HepG2 (cell line): ENCODE data around the gene KIF24. TPM values are rescaled to one million over a fixed set of nuclear protein-coding genes. Genes with fewer than 3 reads are reported as not detected.

ENCODE experiments used
- FOXC1 ChIP-seq: sonication (generic); formaldehyde crosslinking; IDR thresholded peaks from 2 replicates; pipeline ENCODE4 v1.8.0; 2022; ENCODE audit warnings: mild to moderate bottlenecking, missing genetic modification reagents, borderline replicate concordance
- KDM1A ChIP-seq: IDR thresholded peaks from 2 replicates; pipeline ENCODE4 v1.6.1; 2016; ENCODE audit warnings: missing compliant biosample characterization
- KLF15 ChIP-seq: sonication (generic); formaldehyde crosslinking; IDR thresholded peaks from 2 replicates; pipeline ENCODE4 v1.8.1; 2023; ENCODE audit warnings: borderline replicate concordance, mild to moderate bottlenecking, inconsistent platforms, missing genetic modification reagents, mixed read lengths
- RELA ChIP-seq: sonication (generic); formaldehyde crosslinking; IDR thresholded peaks from 2 replicates; pipeline ENCODE4 v1.4.0; 2020; ENCODE audit warnings: missing genetic modification reagents
- SP140L ChIP-seq: sonication (generic); formaldehyde crosslinking; IDR thresholded peaks from 2 replicates; pipeline ENCODE4 v1.4.0; 2020; ENCODE audit warnings: missing genetic modification reagents, borderline replicate concordance
- STAT5B ChIP-seq: sonication (generic); formaldehyde crosslinking; IDR thresholded peaks from 2 replicates; pipeline ENCODE4 v1.4.0; 2020; ENCODE audit warnings: missing genetic modification reagents
- TERF1 ChIP-seq: sonication (generic); formaldehyde crosslinking; IDR thresholded peaks from 2 replicates; pipeline ENCODE4 v1.8.0; 2022; ENCODE audit warnings: mild to moderate bottlenecking, missing genetic modification reagents, moderate library complexity
- UBTF ChIP-seq: sonication (generic); formaldehyde crosslinking; IDR thresholded peaks from 2 replicates; pipeline ENCODE4 v1.4.0; 2020; ENCODE audit warnings: mild to moderate bottlenecking, missing genetic modification reagents
- ZNF12 ChIP-seq: sonication (generic); formaldehyde crosslinking; IDR thresholded peaks from 2 replicates; pipeline ENCODE4 v1.5.0; 2020; ENCODE audit warnings: missing genetic modification reagents
- ZNF260 ChIP-seq: sonication (generic); formaldehyde crosslinking; IDR thresholded peaks from 2 replicates; pipeline ENCODE4 v1.4.0; 2020; ENCODE audit warnings: missing genetic modification reagents, low read depth, mild to moderate bottlenecking, borderline replicate concordance
- ZNF280D ChIP-seq: sonication (generic); formaldehyde crosslinking; IDR thresholded peaks from 2 replicates; pipeline ENCODE4 v1.5.1; 2020; ENCODE audit warnings: mild to moderate bottlenecking, missing genetic modification reagents
- ZNF784 ChIP-seq: sonication (generic); formaldehyde crosslinking; IDR thresholded peaks from 2 replicates; pipeline ENCODE4 v1.5.1; 2020; ENCODE audit warnings: missing genetic modification reagents, mild to moderate bottlenecking, borderline replicate concordance
- ZSCAN12 ChIP-seq: sonication (generic); formaldehyde crosslinking; IDR thresholded peaks from 2 replicates; pipeline ENCODE4 v1.9.0; 2021; ENCODE audit warnings: mild to moderate bottlenecking, missing genetic modification reagents
- polyA plus RNA-seq, 8 experiments: library from polyadenylated mRNA; depleted of rRNA in 3 of 8; stranded (reverse) in 7 of 8; unstranded in 1 of 8; fragments of >200 nt; fragmentation: Illumina TruSeq in 4 of 8; extraction: Trizol in 4 of 8; gene quantifications; 2 replicates each; pipeline versions ENCODE4 v1.2.1 to v1.2.3, GENCODE V29; 2011 to 2016; ENCODE audit warnings: low read depth in 4 of 8, missing spikeins in 1 of 8, mixed read lengths in 1 of 8; ENCODE audit not compliant: insufficient read depth in 1 of 8
- total RNA-seq, 5 experiments: library from RNA; depleted of rRNA; stranded (reverse); fragments of >200 nt; fragmentation: Illumina TruSeq; extraction: Trizol; gene quantifications; 2 replicates each; pipeline ENCODE4 v1.2.3, GENCODE V29; 2016; ENCODE audit warnings: low read depth in 1 of 5
- TF ChIP-seq, protein P1 (sequence below): sonication (generic); formaldehyde crosslinking; IDR thresholded peaks from 2 replicates; pipeline ENCODE4 v1.8.0; 2022; ENCODE audit warnings: mild to moderate bottlenecking, missing genetic modification reagents; ENCODE audit not compliant: insufficient replicate concordance
- TF ChIP-seq, protein P2 (sequence below): IDR thresholded peaks from 2 replicates; pipeline ENCODE4 v1.6.1; 2016; ENCODE audit warnings: missing compliant biosample characterization, missing genetic modification reagents, borderline replicate concordance
- TF ChIP-seq, protein P3 (sequence below): sonication (generic); formaldehyde crosslinking; IDR thresholded peaks from 2 replicates; pipeline ENCODE4 v1.8.0; 2022; ENCODE audit warnings: low read depth, missing genetic modification reagents

The KIF24 gene
- total and polyA plus RNA-seq, 2 of the 13 experiments (the other 11 are each of a cell fraction or from before 2014, with no cell fraction given), result 1.1 to 3.0 TPM

DNA sequence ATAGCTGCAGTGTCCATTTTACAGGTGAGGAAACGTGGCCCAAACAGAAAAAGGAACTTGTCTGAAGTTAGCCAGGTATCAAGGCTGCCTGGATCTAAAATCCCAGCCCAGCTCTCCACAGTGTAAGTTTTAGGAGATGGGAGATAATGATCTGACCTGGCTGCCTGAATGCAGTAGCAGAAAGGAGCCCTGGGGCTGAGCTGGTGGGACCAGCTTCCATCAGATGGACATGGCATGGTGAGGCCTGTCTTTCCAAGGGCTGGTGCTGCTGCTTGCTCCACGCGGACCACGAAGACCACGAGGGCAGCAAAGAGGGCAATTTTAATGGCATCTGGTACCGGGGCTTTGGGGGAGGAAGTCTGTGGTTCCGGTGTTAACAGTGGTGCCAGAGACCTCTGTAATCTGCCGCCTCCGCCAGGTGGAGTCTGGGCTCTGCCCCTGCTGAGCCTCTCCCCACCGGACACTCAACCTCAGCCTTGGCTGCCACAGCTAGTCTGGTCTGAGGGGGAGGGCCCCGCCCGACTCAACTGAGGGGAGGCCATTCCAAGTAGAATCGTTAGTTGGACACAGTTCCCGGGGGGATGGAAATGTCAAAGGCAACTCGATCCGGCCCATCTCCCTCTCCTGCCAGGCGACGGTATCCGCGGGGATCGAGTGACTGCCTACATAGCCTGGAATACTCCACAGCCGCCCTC, 47.0 kb upstream of the KIF24 start (continued):
- TF ChIP-seq ZNF784 (CRISPR knock-in tag), result 0 out of 2 replicates have a peak, but pooled peaks have one; percentile 41
- TF ChIP-seq KLF15 (CRISPR knock-in tag), result no peak
- TF ChIP-seq, protein P1, sequence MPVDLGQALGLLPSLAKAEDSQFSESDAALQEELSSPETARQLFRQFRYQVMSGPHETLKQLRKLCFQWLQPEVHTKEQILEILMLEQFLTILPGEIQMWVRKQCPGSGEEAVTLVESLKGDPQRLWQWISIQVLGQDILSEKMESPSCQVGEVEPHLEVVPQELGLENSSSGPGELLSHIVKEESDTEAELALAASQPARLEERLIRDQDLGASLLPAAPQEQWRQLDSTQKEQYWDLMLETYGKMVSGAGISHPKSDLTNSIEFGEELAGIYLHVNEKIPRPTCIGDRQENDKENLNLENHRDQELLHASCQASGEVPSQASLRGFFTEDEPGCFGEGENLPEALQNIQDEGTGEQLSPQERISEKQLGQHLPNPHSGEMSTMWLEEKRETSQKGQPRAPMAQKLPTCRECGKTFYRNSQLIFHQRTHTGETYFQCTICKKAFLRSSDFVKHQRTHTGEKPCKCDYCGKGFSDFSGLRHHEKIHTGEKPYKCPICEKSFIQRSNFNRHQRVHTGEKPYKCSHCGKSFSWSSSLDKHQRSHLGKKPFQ (CRISPR knock-in tag), result no peak
- no peak for TF ChIP-seq ZSCAN12
- no peak for TF ChIP-seq TERF1 (CRISPR knock-in tag)
- no peak for TF ChIP-seq STAT5B
- TF ChIP-seq UBTF (CRISPR knock-in tag), result peak; percentile 43; the same call in 1 of the 2 replicates
- TF ChIP-seq SP140L (CRISPR knock-in tag), result no peak
- TF ChIP-seq ZNF280D, result no peak; the same call in 1 of the 2 replicates
- TF ChIP-seq, protein P2, sequence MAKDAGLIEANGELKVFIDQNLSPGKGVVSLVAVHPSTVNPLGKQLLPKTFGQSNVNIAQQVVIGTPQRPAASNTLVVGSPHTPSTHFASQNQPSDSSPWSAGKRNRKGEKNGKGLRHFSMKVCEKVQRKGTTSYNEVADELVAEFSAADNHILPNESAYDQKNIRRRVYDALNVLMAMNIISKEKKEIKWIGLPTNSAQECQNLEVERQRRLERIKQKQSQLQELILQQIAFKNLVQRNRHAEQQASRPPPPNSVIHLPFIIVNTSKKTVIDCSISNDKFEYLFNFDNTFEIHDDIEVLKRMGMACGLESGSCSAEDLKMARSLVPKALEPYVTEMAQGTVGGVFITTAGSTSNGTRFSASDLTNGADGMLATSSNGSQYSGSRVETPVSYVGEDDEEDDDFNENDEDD, result no peak
- TF ChIP-seq, protein P3, sequence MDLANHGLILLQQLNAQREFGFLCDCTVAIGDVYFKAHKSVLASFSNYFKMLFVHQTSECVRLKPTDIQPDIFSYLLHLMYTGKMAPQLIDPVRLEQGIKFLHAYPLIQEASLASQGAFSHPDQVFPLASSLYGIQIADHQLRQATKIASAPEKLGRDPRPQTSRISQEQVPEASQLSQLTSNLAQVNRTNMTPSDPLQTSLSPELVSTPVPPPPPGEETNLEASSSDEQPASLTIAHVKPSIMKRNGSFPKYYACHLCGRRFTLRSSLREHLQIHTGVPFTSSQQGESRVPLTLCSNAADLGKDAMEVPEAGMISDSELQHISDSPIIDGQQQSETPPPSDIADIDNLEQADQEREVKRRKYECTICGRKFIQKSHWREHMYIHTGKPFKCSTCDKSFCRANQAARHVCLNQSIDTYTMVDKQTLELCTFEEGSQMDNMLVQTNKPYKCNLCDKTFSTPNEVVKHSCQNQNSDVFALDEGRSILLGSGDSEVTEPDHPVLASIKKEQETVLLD (CRISPR knock-in tag), result no peak
- no peak for TF ChIP-seq ZNF12 (CRISPR knock-in tag)
- no peak for TF ChIP-seq FOXC1 (CRISPR knock-in tag)
- TF ChIP-seq RELA (CRISPR knock-in tag), result no peak
- TF ChIP-seq ZNF260 (CRISPR knock-in tag), result no peak
- peak; percentile 7; the same call in 1 of the 2 replicates for TF ChIP-seq KDM1A (CRISPR knock-in tag)
